GM19099 (cell line): ENCODE measurements around the gene SGMS1.

Source experiments
- POLR2A ChIP-seq: IDR thresholded peaks from 3 replicates; pipeline ENCODE4 v1.6.1; 2011; ENCODE audit warnings: low read depth; ENCODE audit not compliant: insufficient read length; ENCODE audit errors: extremely low read depth

SGMS1 gene

DNA sequence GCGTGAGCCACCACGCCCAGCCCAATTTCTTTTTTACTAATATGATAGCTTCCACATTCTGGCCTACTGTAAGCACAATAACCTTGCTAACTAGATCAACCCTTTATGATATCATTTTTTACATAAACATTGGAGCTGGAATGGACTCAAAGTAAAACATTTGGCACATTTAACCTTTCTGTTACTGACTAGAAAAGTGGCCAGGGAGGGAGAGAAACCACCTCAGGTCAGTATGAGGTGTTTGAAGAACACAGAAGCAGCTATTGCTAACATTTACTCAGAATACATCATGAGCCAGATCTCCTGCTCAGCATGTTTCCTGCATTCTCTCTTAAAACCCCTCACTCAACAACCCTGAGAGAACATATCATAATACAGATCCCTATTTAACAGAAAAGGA, 27.3 kb downstream of the SGMS1 start:
- no peak for TF ChIP-seq POLR2A

DNA sequence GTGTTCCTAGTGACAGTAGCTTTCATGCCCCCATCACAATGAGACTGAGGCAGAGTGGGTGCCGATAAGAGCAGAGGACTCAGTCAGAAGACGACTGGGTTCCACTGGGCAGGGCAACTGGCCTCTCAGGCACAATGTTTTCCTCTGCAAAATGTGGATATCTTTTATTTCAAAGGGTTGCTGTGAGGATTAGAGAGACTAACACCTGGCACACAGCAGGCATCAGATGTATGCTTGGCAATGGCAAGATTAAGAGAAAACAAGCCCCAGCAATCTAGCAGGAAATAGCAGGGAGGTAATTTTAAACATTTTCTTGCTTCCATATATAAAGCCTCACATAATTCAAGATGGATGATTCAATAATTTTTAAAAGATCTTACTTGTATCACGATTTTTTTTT, 28.0 kb downstream of the SGMS1 start:
- TF ChIP-seq POLR2A, result no peak

DNA sequence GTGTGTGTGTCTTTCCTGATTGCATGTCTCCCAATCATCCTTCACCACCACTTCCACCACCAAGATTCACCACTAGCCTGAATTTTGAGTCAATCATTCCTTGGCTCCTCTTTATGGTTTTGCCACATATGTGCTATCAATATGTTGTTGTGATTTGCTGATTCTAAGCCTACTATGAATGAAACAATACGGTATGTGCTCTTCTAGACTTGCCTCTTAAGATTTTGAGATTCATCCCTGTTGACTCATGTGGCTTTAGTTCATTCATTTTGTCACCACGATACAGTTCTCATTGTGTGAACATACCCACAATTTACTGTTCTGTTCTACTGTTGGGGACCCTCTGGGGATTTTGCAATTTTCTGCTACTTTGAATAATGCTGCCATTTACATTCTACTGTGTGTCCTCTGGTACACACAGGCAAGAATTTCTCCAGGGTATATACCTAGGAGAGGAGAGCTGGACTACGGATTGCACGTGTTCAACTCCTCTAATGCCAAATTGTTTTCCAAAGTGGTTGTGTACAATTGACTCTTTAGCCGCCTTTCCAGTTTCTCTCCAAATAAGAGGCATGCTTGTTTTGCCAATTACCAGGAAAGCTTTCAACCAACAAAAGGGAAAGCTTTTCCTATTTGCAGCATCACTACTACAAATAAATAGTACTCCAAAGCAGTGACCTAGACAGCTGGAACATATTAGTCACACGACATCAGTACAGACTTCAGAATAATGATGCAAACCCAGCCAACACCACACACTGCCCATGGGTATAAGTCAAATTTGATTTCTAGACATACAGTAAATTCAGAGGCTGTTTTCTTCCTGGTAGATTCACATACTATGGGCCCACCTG, 30.0 kb downstream of the SGMS1 start:
- no peak for TF ChIP-seq POLR2A

DNA sequence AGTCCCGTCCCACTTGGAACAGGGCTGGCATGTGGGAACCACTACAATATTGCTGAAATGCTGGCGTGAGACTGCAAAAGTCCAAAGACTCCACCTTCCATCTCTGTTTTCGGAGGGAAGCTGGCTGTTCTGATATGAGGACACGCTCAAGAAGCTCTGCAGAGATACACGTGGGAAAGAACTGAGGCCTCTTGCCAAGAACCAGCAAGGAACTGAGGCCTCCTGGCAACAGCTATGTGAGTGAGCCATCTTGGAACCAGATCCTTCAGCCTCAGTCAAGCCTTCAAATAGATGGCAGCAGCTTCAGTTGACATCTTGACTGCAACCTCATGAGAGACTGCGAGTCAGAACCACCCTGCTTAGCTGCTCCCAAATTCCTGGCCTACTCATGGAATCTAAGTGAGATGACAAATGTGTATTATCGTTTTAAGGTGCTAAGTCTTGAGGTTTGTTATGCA, 30.8 kb downstream of the SGMS1 start:
- no peak for TF ChIP-seq POLR2A

DNA sequence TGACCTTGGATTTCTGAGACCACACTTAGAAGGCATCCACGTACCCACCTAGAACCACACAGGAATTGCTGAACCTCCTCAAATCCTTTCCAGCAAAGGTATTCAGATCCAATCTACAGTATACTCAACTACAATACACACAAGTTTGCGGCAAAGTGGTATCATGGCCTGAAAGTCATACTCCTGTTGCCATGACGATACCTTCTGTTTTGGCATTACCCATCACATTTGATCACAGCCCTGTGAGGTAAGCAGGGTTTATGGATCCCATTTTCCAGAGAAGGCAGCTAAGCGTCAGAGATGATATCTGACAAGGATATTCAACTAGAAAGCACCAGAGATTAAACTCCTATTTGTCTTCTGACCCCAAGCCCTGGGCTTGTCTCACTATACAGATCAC, 32.8 kb downstream of the SGMS1 start:
- no peak for TF ChIP-seq POLR2A

DNA sequence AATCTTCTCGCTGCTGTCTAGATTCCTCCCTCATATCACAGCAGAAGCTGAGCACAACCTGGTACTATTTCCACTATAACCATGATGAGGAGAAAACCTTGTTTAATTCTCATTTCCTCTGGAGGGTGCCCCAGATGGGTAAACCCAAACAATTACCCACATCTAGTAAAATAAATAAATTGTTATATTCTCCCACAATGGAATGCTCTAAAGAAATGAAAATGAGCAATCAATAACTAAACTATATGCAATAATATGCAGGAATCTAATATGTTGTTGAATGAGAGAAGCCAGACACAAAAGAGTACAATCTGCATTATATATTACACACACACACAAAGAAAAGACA, 37.0 kb downstream of the SGMS1 start:
- TF ChIP-seq POLR2A, result no peak

DNA sequence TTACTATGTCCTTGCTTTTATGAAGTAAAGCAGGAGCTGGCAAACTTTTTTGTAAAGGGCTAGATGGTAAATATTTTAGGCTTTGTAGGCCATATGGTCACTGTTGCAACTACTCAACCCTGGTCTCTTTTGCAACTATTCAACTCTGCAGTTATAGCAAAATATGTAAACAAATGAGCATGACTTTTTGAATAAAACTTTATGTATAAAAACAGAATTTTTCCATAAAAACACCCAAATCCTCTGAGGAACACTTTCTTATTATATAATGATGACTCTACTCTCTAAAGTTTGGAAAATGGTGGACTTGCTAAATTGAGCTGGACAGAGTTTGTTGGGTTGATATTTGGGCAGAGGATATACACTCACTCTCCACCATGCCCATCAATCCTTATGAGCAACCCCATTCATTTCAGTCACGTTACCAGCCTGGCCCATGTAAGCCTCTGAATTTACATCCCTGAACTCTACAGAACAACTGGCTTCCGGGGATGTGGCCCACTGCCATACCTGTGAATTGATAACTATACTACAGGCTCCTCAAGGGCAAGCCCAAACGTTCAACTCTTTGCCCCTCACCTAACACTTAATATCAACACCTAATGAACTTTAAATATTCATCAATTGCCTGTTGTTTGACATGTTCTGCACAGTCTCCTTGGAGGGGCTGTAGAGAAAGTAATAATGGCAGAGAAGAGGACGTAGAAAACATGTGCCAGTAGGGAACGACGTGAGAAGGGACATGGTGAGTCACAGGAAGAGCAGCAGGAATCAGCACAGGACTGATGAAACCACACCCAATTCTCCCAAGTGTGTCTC, 37.6 kb downstream of the SGMS1 start:
- no peak for TF ChIP-seq POLR2A

DNA sequence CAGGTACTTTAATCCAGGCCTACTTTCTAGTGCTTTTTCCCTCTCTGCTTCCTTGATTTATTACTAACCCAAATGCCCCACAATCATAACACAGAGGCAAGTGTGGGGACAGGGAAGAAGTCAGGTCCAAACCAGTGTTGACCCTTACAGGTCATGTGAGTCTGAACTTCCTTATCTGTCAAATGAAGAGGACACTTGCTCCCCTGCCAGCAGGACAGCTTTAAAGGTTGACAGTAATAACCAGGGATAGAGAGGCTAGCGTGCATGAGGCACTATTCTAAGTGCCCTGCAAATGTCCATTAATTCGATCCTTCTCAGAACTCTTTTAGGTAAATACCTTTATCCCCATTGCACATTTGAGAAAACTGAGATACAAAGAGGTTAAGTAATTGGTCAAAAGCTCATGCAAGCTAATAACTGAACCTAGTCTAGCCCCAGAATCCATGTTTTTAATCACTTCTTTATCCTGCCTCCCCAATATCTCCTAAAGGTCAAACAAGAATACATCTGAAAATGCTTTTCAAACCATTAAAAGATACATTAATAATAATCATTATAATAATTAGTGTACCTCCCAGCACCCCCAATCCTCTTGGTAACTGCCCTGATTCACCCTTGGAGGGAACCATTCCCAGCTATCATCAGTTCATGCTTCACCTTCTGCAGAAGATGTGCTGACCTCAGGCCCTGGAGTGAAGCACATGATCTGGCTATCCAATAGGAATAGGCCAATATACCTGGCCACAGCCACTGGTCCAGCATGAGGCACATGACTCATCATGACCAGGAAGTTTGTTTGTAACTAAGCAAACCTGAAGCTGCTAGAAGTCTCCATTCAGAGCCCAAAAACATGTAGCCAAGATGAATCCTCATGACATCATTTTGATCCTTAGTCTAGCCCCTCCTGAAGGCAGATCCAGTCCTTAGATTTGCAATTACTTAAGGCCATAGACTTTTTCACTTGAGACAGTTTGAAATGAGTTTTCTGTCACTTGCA, 40.7 kb downstream of the SGMS1 start:
- TF ChIP-seq POLR2A, result no peak

DNA sequence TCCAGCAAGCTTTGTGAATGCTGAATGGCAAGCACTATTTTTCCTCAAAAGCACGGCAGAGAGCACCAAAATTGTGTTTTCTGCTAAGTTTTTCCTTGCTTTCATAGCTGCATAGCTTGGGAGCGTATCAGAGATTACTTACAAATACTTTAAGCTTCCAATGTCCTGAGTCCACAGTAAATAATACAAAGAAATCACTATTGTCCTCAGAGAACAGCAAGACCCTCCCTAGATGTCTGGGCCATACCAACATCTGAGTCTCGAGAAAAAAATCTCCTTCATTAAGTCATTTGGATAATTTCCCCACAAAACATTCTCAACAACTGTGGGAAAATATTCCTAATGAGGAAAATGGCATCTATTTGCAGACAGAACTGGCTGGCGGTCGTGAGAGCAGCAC, 41.7 kb downstream of the SGMS1 start:
- no peak for TF ChIP-seq POLR2A

DNA sequence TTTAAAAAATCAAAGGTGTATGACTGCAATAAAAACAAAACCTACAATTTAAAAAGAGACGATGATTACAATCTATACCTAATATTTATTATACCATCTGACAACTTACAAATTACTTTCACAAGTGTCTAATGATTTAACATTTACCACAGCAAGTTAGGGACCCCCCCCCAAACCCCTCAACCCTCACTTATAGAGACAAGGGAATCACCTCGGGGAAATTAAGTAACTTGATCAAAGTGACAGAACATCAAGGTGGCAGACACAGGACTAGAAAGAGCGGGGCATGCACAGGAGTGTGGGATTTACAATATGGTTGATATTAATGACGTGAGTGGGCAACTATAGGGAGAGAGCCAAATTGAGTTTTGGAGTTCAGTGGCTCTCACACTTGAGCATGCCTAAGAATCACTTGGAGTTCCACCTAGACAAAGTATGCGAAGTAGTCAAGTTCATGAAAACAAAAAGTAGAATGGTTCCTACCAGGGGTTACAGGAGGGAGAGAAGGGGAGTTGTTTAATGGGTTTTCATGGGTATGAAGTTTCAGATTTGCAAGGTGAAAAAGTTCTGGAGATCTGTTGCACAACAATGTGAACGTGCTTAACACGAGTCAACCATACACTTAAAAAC, 43.4 kb downstream of the SGMS1 start:
- TF ChIP-seq POLR2A, result no peak

DNA sequence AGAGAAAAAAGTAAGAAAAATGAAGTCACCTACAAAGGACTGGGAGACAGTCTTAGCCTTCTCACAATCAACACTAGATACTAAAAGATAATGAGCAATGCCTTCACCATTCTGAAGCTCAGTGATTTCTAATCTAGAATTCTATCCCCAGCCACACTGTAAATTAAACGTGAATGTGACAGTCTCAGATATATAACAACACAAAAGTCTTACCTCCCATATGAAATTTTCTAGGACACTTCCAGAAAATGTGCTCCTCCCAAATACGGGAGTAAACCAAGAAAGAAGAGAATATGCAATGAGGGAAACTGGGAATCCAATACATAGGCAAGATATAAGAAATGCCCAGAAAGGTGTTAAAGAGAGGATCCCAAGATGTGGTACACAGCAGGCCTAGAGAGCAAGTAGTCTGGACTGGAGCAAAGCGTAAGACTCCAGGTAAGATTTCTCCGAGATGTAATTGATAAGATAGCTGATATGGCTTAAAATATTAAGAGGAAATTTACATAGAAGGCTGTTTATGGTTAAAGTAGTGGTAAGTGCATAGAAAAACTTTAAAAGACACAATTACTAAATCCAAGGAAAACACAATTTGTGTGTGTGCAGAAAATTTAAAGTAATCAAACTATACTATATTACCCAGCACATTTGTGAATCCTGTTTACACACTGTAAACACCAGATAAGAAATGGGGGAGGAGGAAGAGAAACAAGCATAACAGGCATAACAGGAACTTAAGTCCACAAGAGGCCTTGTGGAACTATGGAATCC, 44.1 kb downstream of the SGMS1 start:
- no peak for TF ChIP-seq POLR2A

DNA sequence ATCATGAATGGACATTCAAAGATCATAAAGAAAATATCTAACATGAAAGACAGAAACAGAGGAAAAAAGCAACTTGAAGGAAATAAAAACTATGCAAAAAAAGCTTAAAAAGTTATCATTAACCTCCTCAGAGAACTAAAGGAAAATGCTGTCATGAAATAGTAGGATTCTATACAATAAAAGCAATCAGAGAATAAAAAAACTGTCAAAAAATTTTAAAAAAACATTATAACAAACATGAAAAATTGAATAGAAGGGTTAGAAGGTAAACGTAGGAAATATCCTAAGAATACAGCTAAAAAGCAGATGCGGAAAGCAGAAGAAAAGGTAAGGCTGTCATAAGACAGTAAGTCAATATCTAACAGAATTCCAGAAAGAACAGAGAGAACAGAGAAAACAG, 44.8 kb downstream of the SGMS1 start:
- no peak for TF ChIP-seq POLR2A

DNA sequence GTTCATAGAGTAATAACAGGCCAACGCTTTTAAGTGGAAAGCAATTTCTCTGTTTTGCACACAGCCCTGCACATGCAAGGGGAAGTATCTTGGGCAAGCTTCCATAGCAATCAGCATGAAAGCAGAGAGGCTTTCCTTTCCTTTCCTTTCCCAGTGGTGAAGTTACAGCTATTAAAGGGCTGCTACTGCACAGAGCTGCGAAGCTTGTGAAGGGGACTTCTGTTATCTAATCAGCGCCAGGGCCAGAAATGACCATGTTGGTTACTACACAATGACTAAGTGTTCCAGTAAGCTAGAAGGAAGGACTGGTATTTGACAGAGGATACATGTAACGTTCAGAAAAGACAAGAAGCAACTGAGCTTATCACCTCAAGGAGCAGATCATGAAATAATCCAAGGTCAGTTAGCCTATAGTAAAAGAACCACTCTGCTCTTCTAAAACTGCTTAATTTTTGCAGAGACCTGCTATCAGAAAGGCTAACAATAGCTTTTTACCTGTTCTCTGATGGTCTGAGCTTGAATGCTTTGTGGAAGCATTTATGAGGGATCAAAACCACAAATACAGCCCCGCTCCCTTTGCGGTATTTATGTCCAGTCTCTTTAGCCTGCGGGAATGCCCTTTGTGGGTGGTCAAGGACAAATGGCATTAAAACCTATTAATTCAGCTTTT, 45.9 kb downstream of the SGMS1 start:
- no peak for TF ChIP-seq POLR2A
